ENCODE results near the gene ATG12.

- TF ChIP-seq CTCF (IDR thresholded peaks at IDR 0.05 in 8 of 11, conservative IDR thresholded peaks at IDR 0.05 in 3 of 11) (no peak), POLR2A (IDR thresholded peaks at IDR 0.05) (no peak)
Observed at GRCh38 chr5:115812372-115812771, 29.0 kb downstream of the ATG12 start.

All from spleen (tissue), 7 donors.